ENCODE measurements around the gene CRYAA. TPM values are rescaled to one million over a fixed set of nuclear protein-coding genes. Genes with fewer than 3 reads are reported as not detected.
"Not testable (repeated sequence)": the region's sequence is repeated elsewhere in the genome, so short reads cannot be mapped to it uniquely, and the experiment has no call there.

The CRYAA gene
- total and polyA plus RNA-seq, 2 of the 8 experiments (the other 6 are each of a cell fraction or from before 2014, with no cell fraction given): not detected

DNA sequence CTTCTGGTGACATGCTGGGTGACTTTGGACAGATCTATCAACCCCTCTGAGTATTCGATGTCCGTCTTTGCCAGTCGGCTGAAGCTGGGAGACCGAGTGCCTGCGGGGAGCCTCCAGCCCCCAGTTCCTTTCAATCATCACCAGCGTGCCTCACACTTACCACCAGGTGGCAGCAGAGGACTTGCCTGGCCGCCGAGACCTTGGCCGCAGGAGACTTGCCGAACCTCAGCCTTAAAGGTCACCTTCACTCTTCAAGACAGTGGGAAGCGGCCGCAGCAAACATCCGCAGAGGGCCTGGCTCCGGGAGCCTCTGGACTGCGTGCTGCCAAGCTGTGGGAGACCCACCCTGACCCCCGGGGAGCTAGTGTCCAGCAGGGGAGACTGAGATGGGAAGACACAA, 7.8 kb downstream of the CRYAA start:
- H3K4me1 ChIP-seq (replicated peaks in 1 of 4; ENCODE audit: control insufficient read depth in 3 of 4, insufficient read depth in 4 of 4, low read length in 3 of 4); H3K79me2 ChIP-seq (ENCODE audit: control insufficient read depth in 1 of 2, insufficient read depth in 2 of 2, low read length in 2 of 2); H4K5ac ChIP-seq (ENCODE audit: insufficient read length, low read depth, low read length); H2BK12ac ChIP-seq (ENCODE audit: low read depth, low read length); H3K4me2 ChIP-seq (ENCODE audit: insufficient read depth in 1 of 2, low read depth in 2 of 2, low read length in 2 of 2); H4K91ac ChIP-seq (replicated peaks; ENCODE audit: insufficient read length, low read length); H4K8ac ChIP-seq (ENCODE audit: extremely low read depth, insufficient read depth, low read length); H3K18ac ChIP-seq (ENCODE audit: extremely low read depth, low read length); H3K36me3 ChIP-seq (ENCODE audit: control insufficient read depth in 2 of 4, insufficient read depth in 4 of 4, low read length in 3 of 4); H4K20me1 ChIP-seq (replicated peaks in 1 of 2; ENCODE audit: control insufficient read depth in 1 of 2, insufficient read depth in 2 of 2, low read length in 2 of 2); H3K4ac ChIP-seq (replicated peaks; ENCODE audit: insufficient read length, low read depth, low read length); H3K14ac ChIP-seq (ENCODE audit: insufficient read length); H3K9me3 ChIP-seq (ENCODE audit: insufficient read depth in 2 of 2, low read depth in 1 of 2, low read length in 1 of 2); H2AFZ ChIP-seq (ENCODE audit: low read length); H3K27ac ChIP-seq (ENCODE audit: low read depth, low read length); H3K27me3 ChIP-seq (replicated peaks in 1 of 4; ENCODE audit: control insufficient read depth in 3 of 4, extremely low read depth in 1 of 4, insufficient read depth in 3 of 4, low read length in 3 of 4); H2AK5ac ChIP-seq (ENCODE audit: low read depth, low read length); CTCF ChIA-PET (ENCODE audit: partially characterized antibody); H3K9ac ChIP-seq (replicated peaks in 1 of 4; ENCODE audit: extremely low read depth in 1 of 4, low read depth in 3 of 4, low read length in 3 of 4); H2BK15ac ChIP-seq (ENCODE audit: low read length); H2BK5ac ChIP-seq (ENCODE audit: low read depth, low read length); POLR2A ChIA-PET (ENCODE audit: partially characterized antibody); H3K4me3 ChIP-seq (ENCODE audit: extremely low read depth in 1 of 4, insufficient read depth in 2 of 4, low read depth in 3 of 4, low read length in 4 of 4); DNase-seq (ENCODE audit: low read depth in 1 of 2, low spot score in 2 of 2); H2BK120ac ChIP-seq (replicated peaks; ENCODE audit: low read depth, low read length); H3K79me1 ChIP-seq (ENCODE audit: low read depth, low read length); H3K23me2 ChIP-seq (ENCODE audit: low read depth, low read length); H3K23ac ChIP-seq (ENCODE audit: insufficient read length); H3K56ac ChIP-seq (replicated peaks; ENCODE audit: insufficient read length, low read depth, low read length); H2BK20ac ChIP-seq (ENCODE audit: low read length): not testable (repeated sequence)
- no CpG with 5 or more reads among the region's 16 CpGs for WGBS, 2 experiments (ENCODE audit: extremely low coverage in 1 of 2, insufficient coverage in 1 of 2, insufficient read length in 1 of 2, insufficient replicate concordance in 2 of 2, low coverage in 1 of 2, low lambda C conversion rate in 2 of 2, missing lambda C conversion rate in 1 of 2)
- FAIRE-seq: peak; percentile 45

DNA sequence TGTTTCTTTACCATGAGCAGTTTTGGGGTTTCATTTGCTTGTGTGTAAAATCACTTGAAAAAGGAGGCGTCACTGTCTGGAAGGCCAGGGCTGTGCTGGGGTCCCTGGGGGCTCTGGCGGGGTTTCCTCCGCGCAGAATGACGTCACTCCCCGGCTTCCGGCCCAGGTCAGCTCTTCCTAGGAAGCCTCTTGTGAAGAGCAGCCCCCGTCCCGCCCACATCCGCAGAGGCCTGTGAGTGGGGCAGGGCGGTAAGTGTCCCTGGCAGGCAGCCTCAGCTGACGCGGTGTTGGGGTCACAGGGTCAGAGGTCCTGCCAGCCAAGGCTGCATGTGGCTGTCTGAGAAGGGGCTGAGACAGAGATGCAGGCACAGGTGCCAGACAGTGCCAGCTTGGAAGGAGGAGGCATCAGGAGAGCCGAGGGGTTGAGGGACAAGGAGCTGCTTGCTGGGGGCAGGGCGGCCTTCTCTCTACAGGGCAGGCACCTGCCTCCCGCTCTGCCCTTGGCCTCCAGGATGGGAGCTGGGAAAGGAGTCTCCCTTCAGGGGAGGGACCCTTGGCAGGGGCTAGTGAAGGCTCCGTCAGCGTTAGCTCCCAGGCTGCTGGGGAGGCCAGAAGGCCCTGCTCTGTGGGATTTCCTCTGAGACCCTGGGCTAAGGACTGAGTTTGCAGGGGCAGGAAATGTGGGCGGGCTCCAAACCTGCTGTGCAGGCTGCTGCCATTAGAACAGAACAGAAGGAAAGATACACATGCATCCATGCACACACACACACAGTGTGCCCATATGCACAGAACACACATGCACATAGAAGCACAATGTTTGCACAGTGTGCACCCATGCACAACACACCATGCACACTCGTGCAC, 8.5 kb downstream of the CRYAA start:
- H2BK120ac ChIP-seq (replicated peaks; ENCODE audit: low read depth, low read length); DNase-seq (ENCODE audit: low read depth in 1 of 2, low spot score in 2 of 2); H3K27ac ChIP-seq (ENCODE audit: low read depth, low read length); POLR2A ChIA-PET (ENCODE audit: partially characterized antibody); H3K23me2 ChIP-seq (ENCODE audit: low read depth, low read length); H3K36me3 ChIP-seq (ENCODE audit: control insufficient read depth in 2 of 4, insufficient read depth in 4 of 4, low read length in 3 of 4); H2BK12ac ChIP-seq (ENCODE audit: low read depth, low read length); H4K91ac ChIP-seq (replicated peaks; ENCODE audit: insufficient read length, low read length); H2AFZ ChIP-seq (ENCODE audit: low read length); H3K4ac ChIP-seq (replicated peaks; ENCODE audit: insufficient read length, low read depth, low read length); H3K18ac ChIP-seq (ENCODE audit: extremely low read depth, low read length); H3K79me1 ChIP-seq (ENCODE audit: low read depth, low read length); H3K14ac ChIP-seq (ENCODE audit: insufficient read length); H3K4me1 ChIP-seq (replicated peaks in 1 of 4; ENCODE audit: control insufficient read depth in 3 of 4, insufficient read depth in 4 of 4, low read length in 3 of 4); CTCF ChIA-PET (ENCODE audit: partially characterized antibody); H3K79me2 ChIP-seq (ENCODE audit: control insufficient read depth in 1 of 2, insufficient read depth in 2 of 2, low read length in 2 of 2); H4K8ac ChIP-seq (ENCODE audit: extremely low read depth, insufficient read depth, low read length); H4K5ac ChIP-seq (ENCODE audit: insufficient read length, low read depth, low read length); FAIRE-seq; H2BK20ac ChIP-seq (ENCODE audit: low read length); H3K4me2 ChIP-seq (ENCODE audit: insufficient read depth in 1 of 2, low read depth in 2 of 2, low read length in 2 of 2); H2AK5ac ChIP-seq (ENCODE audit: low read depth, low read length); H4K20me1 ChIP-seq (replicated peaks in 1 of 2; ENCODE audit: control insufficient read depth in 1 of 2, insufficient read depth in 2 of 2, low read length in 2 of 2); H3K9ac ChIP-seq (replicated peaks in 1 of 4; ENCODE audit: extremely low read depth in 1 of 4, low read depth in 3 of 4, low read length in 3 of 4); H2BK5ac ChIP-seq (ENCODE audit: low read depth, low read length); H3K27me3 ChIP-seq (replicated peaks in 1 of 4; ENCODE audit: control insufficient read depth in 3 of 4, extremely low read depth in 1 of 4, insufficient read depth in 3 of 4, low read length in 3 of 4); H3K9me3 ChIP-seq (ENCODE audit: insufficient read depth in 2 of 2, low read depth in 1 of 2, low read length in 1 of 2); H3K23ac ChIP-seq (ENCODE audit: insufficient read length); H3K56ac ChIP-seq (replicated peaks; ENCODE audit: insufficient read length, low read depth, low read length); H2BK15ac ChIP-seq (ENCODE audit: low read length); H3K4me3 ChIP-seq (ENCODE audit: extremely low read depth in 1 of 4, insufficient read depth in 2 of 4, low read depth in 3 of 4, low read length in 4 of 4): not testable (repeated sequence)
- no CpG with 5 or more reads among the region's 20 CpGs for WGBS, 2 experiments (ENCODE audit: extremely low coverage in 1 of 2, insufficient coverage in 1 of 2, insufficient read length in 1 of 2, insufficient replicate concordance in 2 of 2, low coverage in 1 of 2, low lambda C conversion rate in 2 of 2, missing lambda C conversion rate in 1 of 2)
